Smooth muscle cell (in vitro differentiated cells): Measurements from ENCODE around the gene FRMPD4. TPM values are rescaled to one million over a fixed set of nuclear protein-coding genes. Genes with fewer than 3 reads are reported as not detected.

Experiments used
- DNase-seq: peaks from one replicate; lab custom pipeline; 2025; ENCODE audit not compliant: unreplicated experiment; lab: John Stamatoyannopoulos, UW
- H2AFZ ChIP-seq: fragments of 200-600 bp; sonication (generic); 2 replicates; pipeline ENCODE4 v1.6.0; 2016; ENCODE audit warnings: antibody characterized with exemption, low read depth, mild to moderate bottlenecking
- H3F3A ChIP-seq: fragments of 200-600 bp; sonication (generic); 2 replicates; pipeline ENCODE4 v1.6.0; 2017; ENCODE audit warnings: antibody characterized with exemption, low read depth
- H3K27ac ChIP-seq: fragments of 200-600 bp; sonication (generic); 2 replicates; pipeline ENCODE4 v1.5.1; 2016; ENCODE audit warnings: low read depth, mild to moderate bottlenecking
- H3K27me3 ChIP-seq: fragments of 200-600 bp; sonication (generic); 2 replicates; pipeline ENCODE4 v1.6.1; 2016; ENCODE audit warnings: low read depth, mild to moderate bottlenecking
- H3K36me3 ChIP-seq: fragments of 200-600 bp; sonication (generic); 2 replicates; pipeline ENCODE4 v1.5.1; 2016; ENCODE audit warnings: low read depth
- H3K4me1 ChIP-seq: fragments of 200-600 bp; sonication (generic); 2 replicates; pipeline ENCODE4 v1.5.1; 2016; ENCODE audit warnings: low read depth
- H3K4me2 ChIP-seq: fragments of 200-600 bp; sonication (generic); 2 replicates; pipeline ENCODE4 v1.6.0; 2016; ENCODE audit warnings: mild to moderate bottlenecking
- H3K4me3 ChIP-seq: fragments of 200-600 bp; sonication (generic); 2 replicates; pipeline ENCODE4 v1.5.1; 2016; ENCODE audit warnings: mild to moderate bottlenecking
- H3K79me2 ChIP-seq: fragments of 200-600 bp; sonication (generic); 2 replicates; pipeline ENCODE4 v1.6.0; 2016; ENCODE audit warnings: low read depth, mild to moderate bottlenecking
- H3K9ac ChIP-seq: fragments of 200-600 bp; sonication (generic); 2 replicates; pipeline ENCODE4 v1.6.0; 2016; ENCODE audit warnings: low read depth
- H3K9me3 ChIP-seq: fragments of 200-600 bp; sonication (generic); replicated peaks from 2 replicates; pipeline ENCODE4 v1.5.1; 2016; ENCODE audit warnings: low read depth
- H4K20me1 ChIP-seq: fragments of 200-600 bp; sonication (generic); 2 replicates; pipeline ENCODE4 v1.6.0; 2016; ENCODE audit warnings: low read depth
- CTCF ChIP-seq: fragments of 200-600 bp; sonication (generic); IDR thresholded peaks from 2 replicates; pipeline ENCODE4 v1.5.1; 2017; ENCODE audit warnings: borderline replicate concordance, mild to moderate bottlenecking, antibody characterized with exemption; ENCODE audit not compliant: insufficient read depth, poor library complexity, severe bottlenecking
- WGBS: methylation state at CpG from one replicate; pipeline ENCODE4 v1.1.7; 2016; ENCODE audit warnings: low lambda C conversion rate; 5-methylcytosine and 5-hydroxymethylcytosine counted together
- polyA plus RNA-seq: library from polyadenylated mRNA; unstranded; fragments of >200 nt; fragmentation: Nextera tagmentation; extraction: Ambion mirVana; gene quantifications from 2 replicates; pipeline ENCODE4 v1.2.1, GENCODE V29; 2016
- total RNA-seq: library from RNA; depleted of rRNA; stranded (reverse); fragments of >200 nt; gene quantifications from 2 replicates; pipeline ENCODE4 v1.2.3, GENCODE V29; 2014

FRMPD4 gene
- total and polyA plus RNA-seq, 2 experiments from 2014 or later = 0.13 TPM; not detected in 1

- DNase-seq = no peak
- no peak for TF ChIP-seq CTCF
These were observed 509.0 kb downstream of the FRMPD4 start for GRCh38 chrX:12647230-12647629.

GRCh38 chrX:12648995-12649394 is 510.7 kb downstream of the FRMPD4 start:
- no peak for TF ChIP-seq CTCF
- no peak overlapping the region for H2AFZ ChIP-seq

More at GRCh38 chrX:12647230-12647629, 509.0 kb downstream of the FRMPD4 start:
- H3K9ac ChIP-seq = no peak overlapping the region
- WGBS = 76% methylated on average over 1 of the region's 1 CpG
- H3K4me3 ChIP-seq = no peak overlapping the region
- H3K27ac ChIP-seq = no peak overlapping the region
- H3K9me3 ChIP-seq = no peaks in the 10 kb centered on the region
- H3K4me1 ChIP-seq = no peaks in the 10 kb centered on the region
- no peaks in the 10 kb centered on the region for H3K27me3 ChIP-seq
- no peaks in the 10 kb centered on the region for H4K20me1 ChIP-seq
- no peaks in the 10 kb centered on the region for H3F3A ChIP-seq
- H2AFZ ChIP-seq = no peak overlapping the region
- no peak overlapping the region for H3K4me2 ChIP-seq
- H3K36me3 ChIP-seq = no peaks in the 10 kb centered on the region
- H3K79me2 ChIP-seq = no peaks in the 10 kb centered on the region

GRCh38 chrX:12657433-12657832 is 519.2 kb downstream of the FRMPD4 start:
- Histone ChIP-seq H3K9me3 (no peaks in the 10 kb centered on the region), H4K20me1 (no peaks in the 10 kb centered on the region), H2AFZ (no peak overlapping the region), H3K36me3 (no peaks in the 10 kb centered on the region), H3K27ac (no peak overlapping the region), H3K79me2 (no peaks in the 10 kb centered on the region), H3K27me3 (no peaks in the 10 kb centered on the region), H3K9ac (no peak overlapping the region), H3F3A (no peaks in the 10 kb centered on the region), H3K4me1 (no peaks in the 10 kb centered on the region), H3K4me2 (no peak overlapping the region), H3K4me3 (no peak overlapping the region)
- TF ChIP-seq CTCF = no peak
- DNase-seq = no peak
- 43% methylated on average over 1 of the region's 1 CpG for WGBS

More at GRCh38 chrX:12648995-12649394, 510.7 kb downstream of the FRMPD4 start:
- Histone ChIP-seq H3K9me3 (no peaks in the 10 kb centered on the region), H3K36me3 (no peaks in the 10 kb centered on the region), H3F3A (no peaks in the 10 kb centered on the region), H3K4me1 (no peaks in the 10 kb centered on the region), H3K4me2 (no peak overlapping the region), H3K27me3 (no peaks in the 10 kb centered on the region), H4K20me1 (no peaks in the 10 kb centered on the region), H3K9ac (no peak overlapping the region), H3K79me2 (no peaks in the 10 kb centered on the region), H3K27ac (no peak overlapping the region), H3K4me3 (no peak overlapping the region)
- 63% methylated on average over 5 of the region's 5 CpGs for WGBS
- no peak for DNase-seq

- TF ChIP-seq CTCF = no peak
- Histone ChIP-seq H3K4me3 (no peak overlapping the region), H3K27ac (no peak overlapping the region), H4K20me1 (no peaks in the 10 kb centered on the region), H3K36me3 (no peaks in the 10 kb centered on the region), H3F3A (no peaks in the 10 kb centered on the region), H3K27me3 (no peaks in the 10 kb centered on the region), H3K79me2 (no peaks in the 10 kb centered on the region), H3K4me2 (no peak overlapping the region), H3K9ac (no peak overlapping the region), H2AFZ (no peak overlapping the region), H3K4me1 (no peaks in the 10 kb centered on the region), H3K9me3 (no peaks in the 10 kb centered on the region)
- DNase-seq = no peak
- WGBS = 77% methylated on average over 1 of the region's 1 CpG
These were observed 519.6 kb downstream of the FRMPD4 start for GRCh38 chrX:12657881-12658280.
